HG03521 (cell line): ENCODE results near the gene SMIM35.

Experiments used
- ATAC-seq: cut with Tn5 transposase; IDR thresholded peaks from one replicate; pipeline ENCODE4 v1.9.1; 2021; ENCODE audit warnings: mild to moderate bottlenecking, moderate library complexity; ENCODE audit not compliant: unreplicated experiment

Gene SMIM35

DNA sequence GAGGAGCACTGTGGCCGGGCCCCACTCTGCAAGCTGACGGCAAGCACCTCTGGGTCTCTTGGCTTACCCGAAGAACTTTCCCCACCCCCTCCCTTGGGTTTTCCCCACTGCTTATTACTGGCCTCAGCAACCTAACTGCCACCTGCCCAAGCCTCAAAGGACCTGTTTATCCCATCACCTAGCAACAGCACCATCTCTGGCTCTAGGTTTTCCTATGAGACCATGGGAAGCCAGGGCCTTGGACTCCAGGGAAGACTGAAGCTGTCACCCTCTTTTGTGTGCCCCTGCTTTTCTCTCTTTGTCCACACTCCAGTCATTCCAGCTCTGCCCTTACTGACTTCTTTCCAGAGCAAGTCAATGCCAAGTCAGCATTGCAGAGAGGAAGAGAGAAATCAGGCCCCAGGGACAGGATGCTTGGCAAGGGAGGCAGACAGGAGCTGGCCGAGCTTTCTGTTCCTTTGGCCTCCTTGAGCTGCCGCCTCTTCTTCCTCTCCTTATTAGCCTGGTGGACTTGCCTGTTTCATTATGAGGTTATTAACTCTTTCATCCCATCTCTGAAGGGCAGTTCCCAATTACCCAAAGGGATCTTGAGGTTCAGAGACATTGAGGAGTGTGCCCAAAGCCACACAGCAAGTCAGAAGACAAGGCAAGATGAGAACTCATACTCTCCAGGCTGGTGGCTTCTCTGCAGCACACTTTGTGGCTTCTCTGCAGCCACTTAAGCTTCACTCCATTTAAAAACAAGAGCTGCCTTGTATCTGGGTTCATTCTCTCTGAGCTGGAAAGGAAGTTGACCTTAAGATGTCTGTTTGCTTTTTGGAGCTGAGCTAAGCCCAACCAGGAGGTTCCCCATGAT lies at the start of gene SMIM35:
SMIM35 (minus strand) TSS at position 51 of the 856 bp plus-strand sequence. CDS start 206 bp downstream, outside the sequence.
- ATAC-seq = no peak

DNA sequence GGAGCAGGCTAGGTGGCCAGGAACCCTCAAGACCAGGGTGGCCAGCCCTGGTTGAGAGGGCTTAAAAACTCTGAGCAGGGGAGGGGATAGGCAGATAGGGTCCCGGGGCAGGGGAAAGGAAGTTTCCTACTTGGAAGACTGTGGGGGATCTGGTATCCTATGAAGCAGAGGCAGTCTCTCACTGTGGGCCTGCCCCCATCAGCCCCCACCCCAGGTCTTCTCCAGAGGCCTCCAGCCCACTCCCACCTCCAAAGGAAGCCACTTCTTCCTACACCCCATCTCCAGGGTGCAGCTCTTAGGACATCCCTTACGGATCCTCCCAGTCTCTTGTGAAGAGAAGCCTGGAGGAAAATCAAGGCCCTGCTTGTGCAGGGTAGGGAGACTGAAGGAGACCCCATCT lies 49.6 kb upstream of the SMIM35 start:
- no peak for ATAC-seq

DNA sequence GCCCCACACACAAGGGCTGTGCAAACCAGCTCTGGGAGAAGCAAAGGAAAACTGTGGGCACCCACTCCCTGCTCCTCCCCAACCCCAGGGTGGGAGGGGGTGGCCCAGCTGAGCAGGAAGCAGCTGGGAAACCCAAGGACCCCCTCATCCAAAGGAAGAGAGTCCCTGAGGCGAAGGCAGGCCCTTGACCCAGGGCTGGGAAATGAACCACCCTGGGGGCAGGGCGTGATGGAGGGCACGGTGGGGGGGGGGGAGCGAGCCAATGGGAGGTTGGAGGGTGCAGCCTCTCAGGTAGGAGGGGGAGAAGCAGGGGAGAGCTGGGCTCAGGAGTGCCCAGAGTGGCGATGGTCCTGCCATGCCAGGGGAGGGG lies 49.0 kb upstream of the SMIM35 start:
- ATAC-seq = no peak

DNA sequence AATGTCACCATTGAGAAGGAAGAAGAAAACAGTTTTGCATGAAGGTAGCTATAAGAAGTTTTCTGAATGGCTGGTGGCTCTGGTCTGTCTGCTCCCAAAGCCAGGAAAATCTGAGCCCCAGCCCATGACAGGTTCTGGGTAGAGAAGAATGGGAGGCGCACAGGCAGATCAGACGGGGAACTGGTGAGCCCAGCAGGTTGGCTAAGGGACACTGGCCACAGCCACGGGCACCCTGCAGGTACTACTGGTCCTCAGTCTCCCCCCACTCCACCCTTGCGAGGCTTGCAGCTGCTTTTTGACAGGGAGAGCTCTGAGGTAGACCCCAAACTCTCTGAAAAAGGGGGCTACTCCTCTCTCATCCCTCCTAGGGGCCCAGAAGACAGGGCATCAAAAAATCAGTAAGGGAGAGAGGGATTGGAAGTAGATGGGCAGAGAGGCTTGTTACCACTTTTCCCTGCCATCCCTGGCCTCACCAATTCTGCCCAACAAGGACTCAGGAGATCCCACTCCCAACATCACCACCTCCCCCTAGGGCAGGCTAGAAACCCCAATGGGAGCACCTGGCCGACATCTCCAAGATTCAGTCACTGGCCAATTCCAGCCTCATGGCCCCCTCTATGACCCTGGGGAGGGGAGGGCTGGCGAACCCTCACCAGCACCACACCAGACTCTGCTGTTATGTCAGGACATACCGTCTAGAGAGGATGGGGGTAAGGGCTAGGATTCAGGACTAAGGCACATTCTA lies 48.5 kb upstream of the SMIM35 start:
- ATAC-seq = no peak

DNA sequence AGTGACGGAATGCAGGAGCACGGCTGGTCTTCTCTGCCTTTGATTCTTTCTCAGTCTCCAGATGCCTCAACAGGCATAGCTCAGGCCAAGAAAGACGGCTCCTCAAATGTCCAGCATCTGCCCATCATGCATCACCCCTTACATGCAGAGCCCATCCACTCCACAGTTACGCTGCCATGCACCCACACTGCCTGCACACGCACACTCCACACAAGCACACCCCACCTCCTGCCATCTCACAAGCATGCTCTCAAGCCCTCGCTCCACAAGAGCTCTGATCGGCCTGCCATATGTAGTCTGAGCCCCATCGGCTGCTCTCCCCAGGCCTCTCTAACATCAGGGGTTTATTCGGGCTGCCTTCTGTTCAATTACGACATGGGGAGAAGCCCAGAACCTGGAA lies 47.1 kb upstream of the SMIM35 start:
- ATAC-seq = no peak

DNA sequence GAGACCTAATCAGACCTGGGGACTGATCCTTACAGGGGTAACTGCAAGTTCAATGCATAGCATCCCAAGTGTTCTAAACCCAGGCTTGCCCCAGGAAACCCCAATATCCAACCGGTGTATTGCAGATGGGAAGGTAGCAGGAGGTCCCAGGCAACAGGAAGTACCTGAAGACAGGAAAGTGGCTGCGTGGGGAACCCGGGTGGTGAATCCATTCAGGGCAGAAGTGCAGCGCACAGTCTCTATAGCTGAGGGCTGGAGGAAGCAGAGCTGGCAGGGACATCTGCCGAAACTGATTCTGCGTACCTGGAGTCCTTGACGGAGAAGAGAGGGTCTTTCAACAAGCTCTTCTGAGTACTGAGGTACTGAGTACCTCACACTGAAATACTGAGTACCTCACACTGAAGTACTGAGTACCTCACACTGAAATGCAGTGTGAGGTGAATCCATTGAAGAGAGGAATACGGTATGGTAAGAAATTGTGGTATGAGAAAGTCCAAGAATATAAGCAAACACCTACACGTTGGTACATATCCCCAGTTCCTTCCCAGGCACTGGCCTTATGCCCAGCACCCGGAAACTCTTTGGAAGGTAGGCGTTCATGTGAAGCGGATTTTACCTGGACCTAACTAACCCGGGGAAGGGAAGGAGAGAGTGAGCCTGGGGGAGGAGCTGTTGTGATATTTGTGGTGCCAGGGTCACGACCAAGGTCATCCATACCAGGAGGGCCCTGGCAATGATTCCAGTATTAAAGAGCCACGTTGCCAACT lies 45.8 kb upstream of the SMIM35 start:
- no peak for ATAC-seq

DNA sequence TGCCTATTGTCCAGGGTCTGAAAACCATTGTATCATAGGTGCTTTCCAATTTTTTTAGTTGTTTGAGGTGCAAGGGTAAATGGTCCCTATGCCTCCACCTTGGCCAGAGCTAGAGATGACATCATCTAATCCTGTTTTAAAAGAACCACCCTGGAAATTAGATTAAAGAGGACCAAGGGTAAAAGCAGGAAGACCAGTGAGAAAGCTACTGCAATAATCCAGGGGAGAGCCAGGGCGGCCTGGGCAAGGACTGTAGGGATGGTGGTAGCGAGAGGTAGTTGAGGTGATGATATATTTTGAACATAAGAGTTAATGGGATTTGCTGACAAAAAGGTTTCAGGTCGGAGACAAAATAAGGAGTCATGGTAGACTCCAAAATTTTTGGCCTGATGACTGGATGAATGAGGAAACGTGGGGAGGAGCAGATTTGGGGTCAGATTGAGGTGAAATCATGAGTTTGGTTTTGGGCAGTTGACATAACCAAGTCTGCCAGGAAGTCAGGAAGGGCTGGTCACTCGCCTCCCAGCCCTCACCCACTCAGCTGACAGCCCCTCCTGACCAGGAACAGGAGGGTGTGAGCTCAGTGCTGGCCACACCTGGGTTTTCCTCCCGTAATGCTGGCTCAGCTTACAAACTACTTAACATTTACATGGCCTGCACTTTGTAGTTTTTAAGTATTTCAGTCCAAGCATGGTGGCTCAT lies 42.9 kb upstream of the SMIM35 start:
- ATAC-seq = no peak

DNA sequence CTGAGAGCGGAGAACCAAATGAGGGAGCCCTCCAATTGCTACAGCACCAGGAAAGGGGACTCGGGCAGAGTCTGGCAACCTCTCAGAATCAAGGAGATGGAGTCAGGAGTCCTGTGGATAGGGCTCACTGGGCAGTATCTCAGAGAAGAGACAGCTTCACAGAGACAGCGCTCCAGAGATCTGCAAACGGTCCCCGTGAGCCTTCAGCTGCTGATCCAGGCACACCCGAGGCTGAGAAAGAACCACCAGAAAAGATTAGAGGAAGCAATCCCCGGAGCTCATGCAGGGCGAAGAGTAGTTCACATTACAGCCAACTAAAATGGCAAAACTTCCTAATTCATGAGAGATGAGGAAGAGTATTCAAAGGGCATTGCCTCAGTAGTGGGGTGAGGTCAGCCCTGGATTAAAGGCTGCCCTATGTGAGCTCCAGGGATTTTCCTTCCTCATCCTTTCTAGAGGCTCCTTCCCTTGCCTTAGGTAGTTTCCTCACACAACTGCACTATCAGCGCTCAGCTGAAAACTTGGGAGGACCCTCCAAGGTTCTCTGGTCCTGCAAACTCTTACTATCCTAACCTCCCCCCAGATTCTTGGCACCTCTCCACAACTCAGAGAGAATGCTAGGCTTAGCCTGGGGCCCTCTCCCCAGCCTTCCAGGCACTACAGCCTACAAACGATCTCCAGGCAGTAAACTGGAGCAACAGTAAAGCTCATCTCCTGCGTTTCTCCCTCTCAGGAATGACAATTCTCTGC lies 42.1 kb upstream of the SMIM35 start:
- no peak for ATAC-seq

DNA sequence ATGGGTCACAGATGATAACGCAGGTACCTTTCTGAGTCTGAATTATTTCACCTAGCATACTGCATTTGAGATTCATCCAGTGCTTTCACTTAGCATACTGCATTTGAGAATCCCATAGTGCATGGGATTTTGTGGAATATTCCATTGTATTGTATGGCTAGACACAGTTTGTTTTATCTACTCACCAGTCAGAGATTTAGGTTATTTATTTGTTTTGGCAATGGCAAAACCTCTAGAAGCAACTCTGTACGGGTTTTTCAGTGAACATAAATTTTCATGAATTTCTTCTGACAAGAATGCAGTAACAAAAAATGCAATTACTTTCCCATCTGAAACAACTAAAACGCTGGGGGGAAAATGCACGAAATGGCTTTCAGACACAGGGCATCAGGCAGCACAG lies 41.5 kb upstream of the SMIM35 start:
- no peak for ATAC-seq

DNA sequence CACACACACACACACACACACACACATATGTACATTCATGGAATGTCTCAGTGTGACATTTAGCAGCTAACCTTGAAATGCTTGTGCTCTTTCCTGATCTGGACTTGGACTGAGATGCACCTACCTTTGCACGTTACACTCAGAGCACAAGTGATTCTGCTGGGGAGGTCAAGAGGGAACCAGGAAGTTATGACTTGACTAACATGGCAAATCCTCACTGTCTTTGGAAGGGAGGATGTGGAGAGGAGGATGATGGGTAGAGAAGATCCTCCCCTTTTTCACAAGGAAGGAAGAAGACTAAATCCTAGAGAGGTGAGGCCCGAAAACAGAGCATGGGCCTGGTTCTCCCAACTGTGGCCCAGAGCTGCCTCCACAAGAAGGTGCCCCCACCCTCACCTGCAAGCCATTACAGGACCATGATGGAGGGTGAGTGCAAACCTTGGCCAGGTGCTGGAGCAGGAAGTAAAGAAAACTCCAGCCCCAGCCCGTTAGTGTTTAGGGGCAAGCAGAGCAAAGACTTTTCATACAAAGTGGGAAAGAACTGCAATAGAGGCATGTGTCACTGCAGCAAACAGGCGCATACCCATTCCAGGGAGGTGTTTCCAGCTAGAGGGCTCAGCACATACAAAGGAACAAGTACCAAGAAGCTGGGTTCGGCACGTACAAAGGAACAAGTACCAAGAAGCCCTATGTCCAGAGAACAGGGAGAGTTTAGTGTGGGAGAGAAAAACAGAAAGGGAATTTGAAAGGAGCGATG lies 39.5 kb upstream of the SMIM35 start:
- ATAC-seq = no peak

DNA sequence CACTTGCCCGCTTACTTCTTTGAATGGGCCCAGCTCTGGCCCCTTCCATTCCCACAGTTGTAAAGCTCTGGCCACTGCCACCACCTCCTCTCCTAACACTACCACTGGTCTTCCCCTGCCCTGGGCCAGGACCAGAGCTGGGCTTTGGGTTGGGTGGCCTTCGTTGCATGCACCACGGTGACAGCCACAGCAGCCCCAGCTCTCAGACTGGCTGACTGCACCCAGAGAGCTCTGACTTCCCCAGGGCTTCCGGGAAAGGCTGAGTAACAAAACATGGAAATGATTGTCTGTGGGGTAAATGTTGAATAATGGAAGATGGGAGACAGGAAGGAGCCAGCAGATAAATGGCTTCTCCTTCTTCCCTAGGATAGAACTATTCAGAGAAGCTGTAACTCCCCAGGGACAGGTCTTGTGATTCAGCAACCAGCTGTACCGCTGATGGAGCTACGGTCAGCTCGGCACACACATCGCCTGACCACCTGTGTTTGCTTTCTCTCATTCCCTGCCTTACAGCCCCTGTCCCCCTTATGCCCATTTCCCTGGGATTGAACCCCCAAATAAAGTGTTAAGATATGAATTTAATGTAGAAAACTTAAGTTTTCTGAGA lies 38.3 kb upstream of the SMIM35 start:
- ATAC-seq = no peak

DNA sequence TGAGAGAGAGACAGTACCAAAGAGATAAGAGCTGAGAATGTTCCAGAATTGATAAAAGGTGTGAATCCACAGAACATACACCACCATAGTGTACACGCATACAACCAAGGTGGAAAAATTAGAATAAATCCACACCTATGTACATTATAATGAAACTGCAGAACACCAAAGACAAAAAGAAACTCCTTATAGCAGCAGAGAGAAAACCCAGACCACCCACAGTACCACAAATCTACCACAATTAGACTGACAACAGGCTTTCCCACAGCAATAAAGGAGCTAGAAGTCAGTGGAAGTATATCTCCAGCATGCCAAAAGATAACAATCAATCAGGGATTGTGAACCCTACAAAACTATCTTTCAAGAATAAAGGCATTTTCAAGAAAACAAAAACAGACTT lies 34.0 kb upstream of the SMIM35 start:
- ATAC-seq = no peak

DNA sequence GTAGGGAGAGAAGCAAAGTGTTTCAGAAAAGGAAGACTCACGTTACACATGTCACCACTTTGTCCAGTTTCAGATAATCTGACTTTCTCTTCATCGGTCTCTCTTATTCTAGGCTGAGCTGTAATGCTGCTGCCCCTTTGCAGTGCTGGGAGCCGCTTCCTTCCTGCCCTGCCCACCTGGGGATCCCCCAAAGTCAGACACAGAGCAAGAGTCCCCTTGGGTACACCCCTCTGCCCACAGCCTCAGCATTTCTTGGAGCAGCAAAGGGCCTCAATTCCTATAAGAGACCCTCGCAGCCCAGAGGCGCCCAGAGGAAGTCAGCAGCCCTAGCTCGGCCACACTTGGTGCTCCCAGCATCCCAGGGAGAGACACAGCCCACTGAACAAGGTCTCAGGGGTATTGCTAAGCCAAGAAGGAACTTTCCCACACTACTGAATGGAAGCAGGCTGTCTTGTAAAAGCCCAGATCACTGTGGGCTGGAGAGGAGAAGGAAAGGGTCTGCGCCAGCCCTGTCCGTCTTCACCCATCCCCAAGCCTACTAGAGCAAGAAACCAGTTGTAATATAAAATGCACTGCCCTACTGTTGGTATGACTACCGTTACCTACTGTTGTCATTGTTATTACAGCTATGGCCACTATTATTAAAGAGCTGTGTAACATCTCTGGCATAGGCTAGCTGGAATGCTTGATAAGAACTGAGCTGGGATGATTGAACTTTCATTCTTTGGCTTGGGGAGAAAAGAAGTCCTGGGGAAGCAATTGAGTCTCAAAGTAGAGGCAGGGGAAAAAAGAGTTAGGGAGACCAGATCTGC lies 31.2 kb upstream of the SMIM35 start:
- ATAC-seq = no peak

DNA sequence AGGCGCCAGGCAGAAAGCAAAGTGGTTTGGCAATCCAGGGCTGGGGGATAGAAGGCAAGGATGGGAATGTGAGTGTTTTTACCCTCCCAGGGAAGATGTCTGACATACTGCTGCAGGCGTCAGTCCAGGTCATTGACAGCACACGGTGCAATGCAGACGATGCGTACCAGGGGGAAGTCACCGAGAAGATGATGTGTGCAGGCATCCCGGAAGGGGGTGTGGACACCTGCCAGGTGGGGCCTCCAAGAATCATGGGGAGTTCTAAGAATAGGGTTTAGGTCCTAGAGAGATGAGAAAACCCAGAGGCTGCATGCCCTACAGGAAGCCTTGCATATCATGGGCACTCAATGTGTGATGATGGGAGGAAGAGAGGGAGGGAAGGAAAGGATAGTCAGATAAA lies 28.3 kb upstream of the SMIM35 start:
- ATAC-seq = no peak

DNA sequence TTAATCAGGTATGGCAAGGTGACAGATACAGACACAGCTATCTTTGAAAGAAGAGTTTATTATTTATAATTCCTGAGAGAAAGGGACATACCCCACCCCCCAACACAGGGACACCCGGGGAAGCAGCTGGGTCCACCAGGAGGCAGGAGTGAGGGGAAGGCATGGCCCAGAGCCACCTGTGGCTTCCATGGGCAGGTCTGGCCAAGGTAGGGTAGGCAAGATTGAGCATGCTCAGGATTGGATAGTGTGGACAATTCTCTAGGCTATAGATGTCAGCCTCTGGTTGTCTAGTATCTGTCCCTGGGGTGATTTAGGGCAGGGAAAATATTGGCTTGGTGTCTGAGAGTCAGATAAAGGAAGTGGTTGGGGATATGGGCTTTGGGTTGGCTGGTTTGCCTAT lies 27.5 kb upstream of the SMIM35 start:
- no peak for ATAC-seq

DNA sequence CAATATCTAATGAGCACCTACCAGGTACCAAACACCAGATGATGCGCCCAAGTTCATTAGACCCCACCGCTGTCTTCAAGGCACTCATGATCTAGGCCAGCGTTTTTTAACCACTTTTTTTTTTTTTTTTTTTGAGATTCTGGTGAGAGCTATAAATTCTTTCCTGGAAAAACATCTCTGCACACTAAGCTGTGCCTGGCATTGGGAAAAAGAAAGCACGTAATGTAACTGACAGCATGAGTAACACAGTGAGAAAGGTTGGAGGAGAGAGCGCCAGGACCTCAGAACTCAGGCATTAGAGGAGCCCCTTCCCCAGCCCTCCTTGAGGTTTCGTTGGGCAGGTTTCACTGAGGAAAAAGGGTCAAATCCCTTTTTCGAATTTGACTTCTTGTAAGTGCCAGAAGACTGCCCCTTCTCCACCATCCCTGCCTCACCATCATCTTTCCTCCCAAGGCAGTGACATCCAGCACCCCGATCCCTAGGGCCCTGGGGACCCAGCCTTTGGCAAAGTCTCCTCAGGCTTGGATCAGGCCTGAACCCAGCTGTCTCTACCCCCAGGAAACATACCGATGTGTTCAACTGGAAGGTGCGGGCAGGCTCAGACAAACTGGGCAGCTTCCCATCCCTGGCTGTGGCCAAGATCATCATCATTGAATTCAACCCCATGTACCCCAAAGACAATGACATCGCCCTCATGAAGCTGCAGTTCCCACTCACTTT lies 26.1 kb upstream of the SMIM35 start:
- ATAC-seq = no peak

DNA sequence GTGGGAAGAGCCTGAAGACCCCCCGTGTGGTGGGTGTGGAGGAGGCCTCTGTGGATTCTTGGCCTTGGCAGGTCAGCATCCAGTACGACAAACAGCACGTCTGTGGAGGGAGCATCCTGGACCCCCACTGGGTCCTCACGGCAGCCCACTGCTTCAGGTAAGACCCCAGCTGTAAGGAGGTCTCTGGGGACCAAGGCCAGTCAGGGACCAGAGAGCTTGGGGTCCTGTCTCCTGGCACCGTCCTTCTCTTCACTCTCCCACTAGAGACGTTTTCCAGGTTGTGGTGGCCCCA lies 24.9 kb upstream of the SMIM35 start:
- no peak for ATAC-seq
